Effector CD8-positive, alpha-beta T cell (primary cell): ENCODE measurements around the gene PNMA6E.

Experiments
- DNase-seq: peaks from one replicate; lab custom pipeline; 2025; lab: John Stamatoyannopoulos, UW

The PNMA6E gene

GRCh38 chrX:153435845-153436244 lies 34.7 kb upstream of the PNMA6E start:
- DNase-seq, result no peak

- DNase-seq, result no peak
Observed at GRCh38 chrX:153434801-153435200, 33.7 kb upstream of the PNMA6E start.

GRCh38 chrX:153433781-153434285 lies 32.7 kb upstream of the PNMA6E start:
- DNase-seq, result no peak

- no peak for DNase-seq
Observed at GRCh38 chrX:153433161-153433680, 32.1 kb upstream of the PNMA6E start.

GRCh38 chrX:153430796-153431195 lies 29.6 kb upstream of the PNMA6E start:
- DNase-seq, result no peak

GRCh38 chrX:153426204-153426603 lies 25.1 kb upstream of the PNMA6E start:
- no peak for DNase-seq

- DNase-seq, result no peak
Observed at GRCh38 chrX:153423652-153424051, 22.5 kb upstream of the PNMA6E start.

GRCh38 chrX:153421856-153422255 lies 20.7 kb upstream of the PNMA6E start:
- no peak for DNase-seq

- DNase-seq, result no peak
Observed at GRCh38 chrX:153420851-153421599, 19.9 kb upstream of the PNMA6E start.

GRCh38 chrX:153417637-153418036 lies 16.5 kb upstream of the PNMA6E start:
- DNase-seq, result no peak

- no peak for DNase-seq
Observed at GRCh38 chrX:153416781-153417450, 15.8 kb upstream of the PNMA6E start.

GRCh38 chrX:153414856-153415510 lies 13.8 kb upstream of the PNMA6E start:
- DNase-seq, result no peak

- DNase-seq, result no peak
Observed at GRCh38 chrX:153413731-153414130, 12.6 kb upstream of the PNMA6E start.

- no peak for DNase-seq
Observed at GRCh38 chrX:153412746-153413720, 11.9 kb upstream of the PNMA6E start.

- no peak for DNase-seq
Observed at GRCh38 chrX:153411988-153412574, 10.9 kb upstream of the PNMA6E start.

GRCh38 chrX:153411255-153411987 lies 10.3 kb upstream of the PNMA6E start, which contains the start of gene ZFP92:
Gene ZFP92 (plus strand): TSS chrX:153411472. CDS start chrX:153418323, 6,851 bp downstream.
- peak; percentile 28 for DNase-seq

GRCh38 chrX:153410888-153411254 lies 9.7 kb upstream of the PNMA6E start:
- DNase-seq, result no peak

- no peak for DNase-seq
Observed at GRCh38 chrX:153410373-153410772, 9.2 kb upstream of the PNMA6E start.

GRCh38 chrX:153409414-153410101 lies 8.4 kb upstream of the PNMA6E start:
- DNase-seq, result no peak
